IPS-20b (cell line): ENCODE data around the gene FAAP20.

Source experiments
- H3K27ac ChIP-seq: one replicate; pipeline ENCODE4 v1.5.1; 2013; ENCODE audit warnings: low read length
- H3K27me3 ChIP-seq: 2 replicates; pipeline ENCODE4 v1.6.1; 2013; ENCODE audit warnings: mild to moderate bottlenecking, low read length, inconsistent platforms; ENCODE audit not compliant: insufficient read depth
- H3K36me3 ChIP-seq: 2 replicates; pipeline ENCODE4 v1.6.1; 2013; ENCODE audit warnings: low read depth, mild to moderate bottlenecking, inconsistent platforms, low read length, moderate library complexity; ENCODE audit not compliant: insufficient read depth
- H3K4me1 ChIP-seq: 2 replicates; pipeline ENCODE4 v1.6.1; 2013; ENCODE audit warnings: mild to moderate bottlenecking, control low read depth, inconsistent platforms, low read length, moderate library complexity; ENCODE audit not compliant: insufficient read depth
- H3K4me3 ChIP-seq: 2 replicates; pipeline ENCODE4 v1.5.1; 2013; ENCODE audit warnings: mild to moderate bottlenecking, low read length, inconsistent platforms
- H3K9ac ChIP-seq: 2 replicates; pipeline ENCODE4 v1.6.1; 2013; ENCODE audit warnings: low read depth, mild to moderate bottlenecking, inconsistent platforms, low read length, moderate library complexity
- H3K9me3 ChIP-seq: 2 replicates; pipeline ENCODE4 v1.6.1; 2013; ENCODE audit warnings: mild to moderate bottlenecking, low read depth, low read length, inconsistent platforms; ENCODE audit not compliant: insufficient read depth

The FAAP20 gene

GRCh38 chr1:2215329-2215728 is 20.8 kb upstream of the FAAP20 start:
- no peak overlapping the region for H3K27ac ChIP-seq
- H3K4me3 ChIP-seq: no peak overlapping the region
- no peaks in the 10 kb centered on the region for H3K9me3 ChIP-seq
- no peak overlapping the region for H3K9ac ChIP-seq
- no peaks in the 10 kb centered on the region; the same call in 1 of the 2 replicates for H3K4me1 ChIP-seq
- no peaks in the 10 kb centered on the region for H3K36me3 ChIP-seq
- H3K27me3 ChIP-seq: no peaks in the 10 kb centered on the region

- no peaks in the 10 kb centered on the region; the same call in 1 of the 2 replicates for H3K4me1 ChIP-seq
- H3K27ac ChIP-seq: no peak overlapping the region
- H3K4me3 ChIP-seq: no peak overlapping the region
- H3K36me3 ChIP-seq: no peaks in the 10 kb centered on the region
- no peaks in the 10 kb centered on the region for H3K27me3 ChIP-seq
- no peaks in the 10 kb centered on the region for H3K9me3 ChIP-seq
- no peak overlapping the region for H3K9ac ChIP-seq
Measured at GRCh38 chr1:2214541-2215241, 20.1 kb upstream of the FAAP20 start.

GRCh38 chr1:2213576-2214505 is 19.3 kb upstream of the FAAP20 start:
- H3K27me3 ChIP-seq: no peaks in the 10 kb centered on the region
- no peak overlapping the region for H3K4me3 ChIP-seq
- H3K9me3 ChIP-seq: no peaks in the 10 kb centered on the region
- H3K4me1 ChIP-seq: no peaks in the 10 kb centered on the region; the same call in 1 of the 2 replicates
- H3K27ac ChIP-seq: no peak overlapping the region
- H3K36me3 ChIP-seq: no peaks in the 10 kb centered on the region
- peak overlapping the region; percentile 64; the same call in 1 of the 2 replicates for H3K9ac ChIP-seq

GRCh38 chr1:2212532-2213491 is 18.2 kb upstream of the FAAP20 start:
- H3K27ac ChIP-seq: peak overlapping the region; percentile 87
- H3K9me3 ChIP-seq: no peaks in the 10 kb centered on the region
- no peaks in the 10 kb centered on the region for H3K36me3 ChIP-seq
- H3K4me1 ChIP-seq: no peaks in the 10 kb centered on the region; the same call in 1 of the 2 replicates
- H3K4me3 ChIP-seq: peak overlapping the region; percentile 65; the same call in 1 of the 2 replicates
- H3K9ac ChIP-seq: peak overlapping the region; percentile 64; the same call in 1 of the 2 replicates
- no peaks in the 10 kb centered on the region for H3K27me3 ChIP-seq

GRCh38 chr1:2212274-2212531 is 17.6 kb upstream of the FAAP20 start:
- Histone ChIP-seq H3K36me3 (no peaks in the 10 kb centered on the region), H3K4me3 (peak overlapping the region; percentile 65; the same call in 1 of the 2 replicates), H3K9me3 (no peaks in the 10 kb centered on the region), H3K9ac (peak overlapping the region; percentile 64; the same call in 1 of the 2 replicates), H3K27me3 (no peaks in the 10 kb centered on the region), H3K27ac (peak overlapping the region; percentile 87), H3K4me1 (no peaks in the 10 kb centered on the region; the same call in 1 of the 2 replicates)

- H3K9ac ChIP-seq: no peak overlapping the region
- no peaks in the 10 kb centered on the region; the same call in 1 of the 2 replicates for H3K4me1 ChIP-seq
- peaks cover 6% of the 10 kb centered on the region for H3K27me3 ChIP-seq
- H3K4me3 ChIP-seq: no peak overlapping the region
- no peaks in the 10 kb centered on the region for H3K36me3 ChIP-seq
- H3K9me3 ChIP-seq: no peaks in the 10 kb centered on the region
- H3K27ac ChIP-seq: no peak overlapping the region
Measured at GRCh38 chr1:2210786-2211185, 16.2 kb upstream of the FAAP20 start.

GRCh38 chr1:2210084-2210653 is 15.6 kb upstream of the FAAP20 start:
- Histone ChIP-seq H3K27ac (no peak overlapping the region), H3K4me1 (no peaks in the 10 kb centered on the region; the same call in 1 of the 2 replicates), H3K9ac (no peak overlapping the region), H3K9me3 (no peaks in the 10 kb centered on the region), H3K4me3 (no peak overlapping the region), H3K36me3 (no peaks in the 10 kb centered on the region), H3K27me3 (peaks cover 11% of the 10 kb centered on the region)

GRCh38 chr1:2209400-2210083 is 15.0 kb upstream of the FAAP20 start:
- no peaks in the 10 kb centered on the region for H3K9me3 ChIP-seq
- H3K4me3 ChIP-seq: no peak overlapping the region
- H3K4me1 ChIP-seq: no peaks in the 10 kb centered on the region; the same call in 1 of the 2 replicates
- no peaks in the 10 kb centered on the region for H3K36me3 ChIP-seq
- H3K27me3 ChIP-seq: peaks cover 11% of the 10 kb centered on the region
- no peak overlapping the region for H3K9ac ChIP-seq
- no peak overlapping the region for H3K27ac ChIP-seq

GRCh38 chr1:2208309-2209239 is 14.0 kb upstream of the FAAP20 start:
- H3K4me3 ChIP-seq: no peak overlapping the region
- no peaks in the 10 kb centered on the region for H3K36me3 ChIP-seq
- no peaks in the 10 kb centered on the region for H3K9me3 ChIP-seq
- no peak overlapping the region for H3K9ac ChIP-seq
- H3K27ac ChIP-seq: no peak overlapping the region
- no peaks in the 10 kb centered on the region; the same call in 1 of the 2 replicates for H3K4me1 ChIP-seq
- peaks cover 11% of the 10 kb centered on the region for H3K27me3 ChIP-seq
